Neural cell (in vitro differentiated cells): Measurements from ENCODE around the gene PCDH9. TPM values are rescaled to one million over a fixed set of nuclear protein-coding genes. Genes with fewer than 3 reads are reported as not detected.
"Not testable (repeated sequence)": the region's sequence is repeated elsewhere in the genome, so short reads cannot be mapped to it uniquely, and the experiment has no call there.

Source experiments
- H2AFZ ChIP-seq: fragments of 200-600, 300-800 bp; sonication (generic), shearing (Covaris generic); 2 replicates; pipeline ENCODE4 v1.6.0; 2014; ENCODE audit warnings: low read depth, mild to moderate bottlenecking, antibody characterized with exemption, low read length, moderate library complexity
- H3F3A ChIP-seq: fragments of 200-600 bp; shearing (Covaris generic); 2 replicates; pipeline ENCODE4 v1.6.1; 2016; ENCODE audit warnings: mild to moderate bottlenecking, moderate library complexity, mixed read lengths, antibody characterized with exemption, low read length; ENCODE audit not compliant: insufficient read depth, poor library complexity, severe bottlenecking
- H3K27ac ChIP-seq: fragments of 200-600, 300-800 bp; sonication (generic), shearing (Covaris generic); 2 replicates; pipeline ENCODE4 v1.5.1; 2014; ENCODE audit warnings: mild to moderate bottlenecking, low read length, moderate library complexity
- H3K27me3 ChIP-seq: fragments of 300-800, 200-600 bp; sonication (generic), shearing (Covaris generic); 2 replicates; pipeline ENCODE4 v1.6.0; 2014; ENCODE audit warnings: mild to moderate bottlenecking, low read depth, low read length, moderate library complexity; ENCODE audit not compliant: insufficient read depth
- H3K36me3 ChIP-seq: fragments of 300-800, 200-600 bp; sonication (generic), shearing (Covaris generic); 2 replicates; pipeline ENCODE4 v1.5.1; 2014; ENCODE audit warnings: mild to moderate bottlenecking, antibody characterized with exemption, low read length, moderate library complexity; ENCODE audit not compliant: insufficient read depth
- H3K4me2 ChIP-seq: fragments of 300-800, 200-600 bp; sonication (generic), shearing (Covaris generic); 2 replicates; pipeline ENCODE4 v1.6.0; 2014; ENCODE audit warnings: mild to moderate bottlenecking, low read length
- H3K4me3 ChIP-seq: fragments of 300-800, 200-600 bp; sonication (generic), shearing (Covaris generic); 2 replicates; pipeline ENCODE4 v1.5.1; 2014; ENCODE audit warnings: mild to moderate bottlenecking, low read length, moderate library complexity
- H3K79me2 ChIP-seq: fragments of 200-600 bp; shearing (Covaris generic); replicated peaks from 2 replicates; pipeline ENCODE4 v1.6.0; 2014; ENCODE audit warnings: mild to moderate bottlenecking, low read length, moderate library complexity; ENCODE audit not compliant: insufficient read depth
- H3K9ac ChIP-seq: fragments of 300-800, 200-600 bp; sonication (generic), shearing (Covaris generic); 2 replicates; pipeline ENCODE4 v1.6.1; 2016; ENCODE audit warnings: mild to moderate bottlenecking, low read length, mixed read lengths
- H3K9me2 ChIP-seq: fragments of 200-600 bp; shearing (Covaris generic); 2 replicates; pipeline ENCODE4 v1.6.1; 2016; ENCODE audit warnings: mild to moderate bottlenecking, low read length, mixed read lengths; ENCODE audit not compliant: insufficient read depth
- H3K9me3 ChIP-seq: fragments of 200-600, 300-800 bp; sonication (generic), shearing (Covaris generic); 2 replicates; pipeline ENCODE4 v1.6.1; 2016; ENCODE audit warnings: mild to moderate bottlenecking, mixed run types, low read length, moderate library complexity, mixed read lengths
- H4K20me1 ChIP-seq: fragments of 200-600 bp; shearing (Covaris generic); 2 replicates; pipeline ENCODE4 v1.6.1; 2016; ENCODE audit warnings: mild to moderate bottlenecking, mixed run types; ENCODE audit not compliant: insufficient read depth
- CTCF ChIP-seq: fragments of 450-650 bp; IDR thresholded peaks from 2 replicates; pipeline ENCODE4 v1.5.1; 2014; ENCODE audit warnings: antibody characterized with exemption, mild to moderate bottlenecking, moderate library complexity; ENCODE audit not compliant: poor library complexity, severe bottlenecking
- EP300 ChIP-seq: fragments of 450-650 bp; conservative IDR thresholded peaks from 2 replicates; pipeline ENCODE4 v1.6.1; 2014; ENCODE audit warnings: antibody characterized with exemption, mild to moderate bottlenecking, moderate library complexity; ENCODE audit not compliant: poor library complexity, severe bottlenecking
- EZH2 ChIP-seq: fragments of 200-600, 300-800 bp; shearing (Covaris generic), sonication (generic); IDR thresholded peaks from 2 replicates; pipeline ENCODE4 v1.6.1; 2014; ENCODE audit warnings: antibody characterized with exemption, low read length, borderline replicate concordance, mild to moderate bottlenecking; ENCODE audit not compliant: insufficient read depth, poor library complexity, severe bottlenecking
- MXI1 ChIP-seq: fragments of 450-650 bp; conservative IDR thresholded peaks from 2 replicates; pipeline ENCODE4 v1.6.1; 2014; ENCODE audit warnings: antibody characterized with exemption, mild to moderate bottlenecking; ENCODE audit not compliant: poor library complexity, severe bottlenecking
- POLR2AphosphoS5 ChIP-seq: IDR thresholded peaks from 2 replicates; pipeline ENCODE4 v1.6.1; 2012
- RAD21 ChIP-seq: fragments of 450-650 bp; conservative IDR thresholded peaks from 2 replicates; pipeline ENCODE4 v1.6.1; 2014; ENCODE audit warnings: antibody characterized with exemption, mild to moderate bottlenecking, moderate library complexity
- SMC3 ChIP-seq: fragments of 450-650 bp; conservative IDR thresholded peaks from 2 replicates; pipeline ENCODE4 v1.6.1; 2014; ENCODE audit warnings: antibody characterized with exemption, mild to moderate bottlenecking, moderate library complexity; ENCODE audit not compliant: poor library complexity
- TAF1 ChIP-seq: IDR thresholded peaks from 2 replicates; pipeline ENCODE4 v1.6.1; 2012; ENCODE audit warnings: low read depth
- polyA plus RNA-seq: library from polyadenylated mRNA; depleted of rRNA; stranded (reverse); fragments of >200 nt; gene quantifications from 2 replicates; pipeline ENCODE4 v1.2.3, GENCODE V29; 2014
- TF ChIP-seq, protein P1 (sequence below): IDR thresholded peaks from 2 replicates; pipeline ENCODE4 v1.6.1; 2012; ENCODE audit warnings: borderline replicate concordance

The PCDH9 gene
- polyA plus RNA-seq, 1 donor from 2014 or later: 4.6 TPM

- Histone ChIP-seq H3F3A (no peaks in the 10 kb centered on the region), H3K79me2 (no peaks in the 10 kb centered on the region), H3K36me3 (no peaks in the 10 kb centered on the region), H3K9me3 (no peaks in the 10 kb centered on the region), H3K9ac (no peak overlapping the region), H3K27ac (no peak overlapping the region), H2AFZ (no peak overlapping the region), H3K4me2 (no peak overlapping the region), H4K20me1 (no peaks in the 10 kb centered on the region), H3K27me3 (no peaks in the 10 kb centered on the region), H3K9me2 (no peaks in the 10 kb centered on the region), H3K4me3 (no peak overlapping the region)
- TF ChIP-seq SMC3: no peak
- TF ChIP-seq TAF1: no peak
Measured at GRCh38 chr13:67099494-67099893, 130.6 kb downstream of the PCDH9 start.

- TF ChIP-seq EP300: no peak
- no peak for TF ChIP-seq EZH2
- no peak for TF ChIP-seq RAD21
- TF ChIP-seq SMC3: no peak
- no peak for TF ChIP-seq CTCF
- TF ChIP-seq, protein P1, sequence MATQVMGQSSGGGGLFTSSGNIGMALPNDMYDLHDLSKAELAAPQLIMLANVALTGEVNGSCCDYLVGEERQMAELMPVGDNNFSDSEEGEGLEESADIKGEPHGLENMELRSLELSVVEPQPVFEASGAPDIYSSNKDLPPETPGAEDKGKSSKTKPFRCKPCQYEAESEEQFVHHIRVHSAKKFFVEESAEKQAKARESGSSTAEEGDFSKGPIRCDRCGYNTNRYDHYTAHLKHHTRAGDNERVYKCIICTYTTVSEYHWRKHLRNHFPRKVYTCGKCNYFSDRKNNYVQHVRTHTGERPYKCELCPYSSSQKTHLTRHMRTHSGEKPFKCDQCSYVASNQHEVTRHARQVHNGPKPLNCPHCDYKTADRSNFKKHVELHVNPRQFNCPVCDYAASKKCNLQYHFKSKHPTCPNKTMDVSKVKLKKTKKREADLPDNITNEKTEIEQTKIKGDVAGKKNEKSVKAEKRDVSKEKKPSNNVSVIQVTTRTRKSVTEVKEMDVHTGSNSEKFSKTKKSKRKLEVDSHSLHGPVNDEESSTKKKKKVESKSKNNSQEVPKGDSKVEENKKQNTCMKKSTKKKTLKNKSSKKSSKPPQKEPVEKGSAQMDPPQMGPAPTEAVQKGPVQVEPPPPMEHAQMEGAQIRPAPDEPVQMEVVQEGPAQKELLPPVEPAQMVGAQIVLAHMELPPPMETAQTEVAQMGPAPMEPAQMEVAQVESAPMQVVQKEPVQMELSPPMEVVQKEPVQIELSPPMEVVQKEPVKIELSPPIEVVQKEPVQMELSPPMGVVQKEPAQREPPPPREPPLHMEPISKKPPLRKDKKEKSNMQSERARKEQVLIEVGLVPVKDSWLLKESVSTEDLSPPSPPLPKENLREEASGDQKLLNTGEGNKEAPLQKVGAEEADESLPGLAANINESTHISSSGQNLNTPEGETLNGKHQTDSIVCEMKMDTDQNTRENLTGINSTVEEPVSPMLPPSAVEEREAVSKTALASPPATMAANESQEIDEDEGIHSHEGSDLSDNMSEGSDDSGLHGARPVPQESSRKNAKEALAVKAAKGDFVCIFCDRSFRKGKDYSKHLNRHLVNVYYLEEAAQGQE: no peak
- no peak for TF ChIP-seq POLR2AphosphoS5
- no peak for TF ChIP-seq MXI1
- TF ChIP-seq TAF1: no peak
- no peaks in the 10 kb centered on the region for H3K9me2 ChIP-seq
- no peak overlapping the region for H3K4me2 ChIP-seq
- H3K9ac ChIP-seq: no peak overlapping the region
- H3K36me3 ChIP-seq: no peaks in the 10 kb centered on the region
- H2AFZ ChIP-seq: no peak overlapping the region
- no peaks in the 10 kb centered on the region for H3K27me3 ChIP-seq
- no peak overlapping the region for H3K4me3 ChIP-seq
- no peaks in the 10 kb centered on the region for H3K9me3 ChIP-seq
- no peaks in the 10 kb centered on the region for H3F3A ChIP-seq
- no peak overlapping the region for H3K27ac ChIP-seq
- no peaks in the 10 kb centered on the region for H3K79me2 ChIP-seq
- no peaks in the 10 kb centered on the region for H4K20me1 ChIP-seq
Measured at GRCh38 chr13:67097892-67098452, 132.2 kb downstream of the PCDH9 start.

- H3K4me3 ChIP-seq, H4K20me1 ChIP-seq, H3K4me2 ChIP-seq: not testable (repeated sequence)
Measured at GRCh38 chr13:67096893-67097292, 133.2 kb downstream of the PCDH9 start.

More at GRCh38 chr13:67096893-67097292, 133.2 kb downstream of the PCDH9 start:
- H2AFZ ChIP-seq, H3K79me2 ChIP-seq, H3F3A ChIP-seq, H3K27me3 ChIP-seq, H3K9ac ChIP-seq, H3K36me3 ChIP-seq, H3K9me3 ChIP-seq, H3K9me2 ChIP-seq, H3K27ac ChIP-seq: not testable (repeated sequence)
